ENCODE measurements around the gene MYL12A.

MYL12A gene

GRCh38 chr18:3250237-3251107 is 2.9 kb downstream of the MYL12A start:
- H2AFZ ChIP-seq (ENCODE audit: low read depth), result no peak overlapping the region
- H3K4me2 ChIP-seq, result no peak overlapping the region; the same call in 1 of the 2 replicates
- no peaks in the 10 kb centered on the region; the same call in 1 of the 2 replicates for H3K36me3 ChIP-seq (ENCODE audit: insufficient read depth)
- 0 out of 2 replicates have a peak, but pooled peaks cover 5% of the 10 kb centered on the region for H4K20me1 ChIP-seq (ENCODE audit: insufficient read depth)
- H3K4me3 ChIP-seq (IDR thresholded peaks at IDR 0.05; ENCODE audit: insufficient read depth, low read depth, low read length), result no peak overlapping the region
- no peak overlapping the region for H3K27ac ChIP-seq
- TF ChIP-seq CTCF (conservative IDR thresholded peaks at IDR 0.05; ENCODE audit: low read depth, low read length), result no peak
- peaks cover 57% of the 10 kb centered on the region for H3K4me1 ChIP-seq (ENCODE audit: low read depth, poor library complexity, severe bottlenecking)
- peaks cover 42% of the 10 kb centered on the region for H3K79me2 ChIP-seq (ENCODE audit: insufficient read depth, low read depth)
- H3K9ac ChIP-seq, result no peak overlapping the region
- H3K27me3 ChIP-seq (ENCODE audit: insufficient read depth, low read depth), result no peaks in the 10 kb centered on the region

GRCh38 chr18:3251249-3251962 is 3.8 kb downstream of the MYL12A start:
- Histone ChIP-seq H3K27me3 (ENCODE audit: insufficient read depth, low read depth) (no peaks in the 10 kb centered on the region), H3K4me1 (ENCODE audit: low read depth, poor library complexity, severe bottlenecking) (peaks cover 62% of the 10 kb centered on the region), H3K9ac (no peak overlapping the region), H3K4me3 (IDR thresholded peaks at IDR 0.05; ENCODE audit: insufficient read depth, low read depth, low read length) (no peak overlapping the region), H3K4me2 (no peak overlapping the region), H3K79me2 (ENCODE audit: insufficient read depth, low read depth) (peaks cover 42% of the 10 kb centered on the region), H3K27ac (no peak overlapping the region), H3K36me3 (ENCODE audit: insufficient read depth) (no peaks in the 10 kb centered on the region; the same call in 1 of the 2 replicates), H4K20me1 (ENCODE audit: insufficient read depth) (0 out of 2 replicates have a peak, but pooled peaks cover 5% of the 10 kb centered on the region), H2AFZ (ENCODE audit: low read depth) (no peak overlapping the region)
- no peak for TF ChIP-seq CTCF (conservative IDR thresholded peaks at IDR 0.05; ENCODE audit: low read depth, low read length)

GRCh38 chr18:3251963-3252277 is 4.3 kb downstream of the MYL12A start:
- Histone ChIP-seq H3K4me1 (ENCODE audit: low read depth, poor library complexity, severe bottlenecking) (peaks cover 62% of the 10 kb centered on the region), H3K9ac (no peak overlapping the region), H3K4me3 (IDR thresholded peaks at IDR 0.05; ENCODE audit: insufficient read depth, low read depth, low read length) (no peak overlapping the region), H3K79me2 (ENCODE audit: insufficient read depth, low read depth) (peaks cover 42% of the 10 kb centered on the region), H4K20me1 (ENCODE audit: insufficient read depth) (0 out of 2 replicates have a peak, but pooled peaks cover 5% of the 10 kb centered on the region), H2AFZ (ENCODE audit: low read depth) (no peak overlapping the region), H3K27ac (no peak overlapping the region), H3K4me2 (no peak overlapping the region), H3K27me3 (ENCODE audit: insufficient read depth, low read depth) (no peaks in the 10 kb centered on the region), H3K36me3 (ENCODE audit: insufficient read depth) (no peaks in the 10 kb centered on the region; the same call in 1 of the 2 replicates)
- no peak for TF ChIP-seq CTCF (conservative IDR thresholded peaks at IDR 0.05; ENCODE audit: low read depth, low read length)

GRCh38 chr18:3252843-3253242 is 5.2 kb downstream of the MYL12A start:
- peaks cover 71% of the 10 kb centered on the region for H3K4me1 ChIP-seq (ENCODE audit: low read depth, poor library complexity, severe bottlenecking)

More at GRCh38 chr18:3252843-3253242, 5.2 kb downstream of the MYL12A start:
- no peak for TF ChIP-seq CTCF (conservative IDR thresholded peaks at IDR 0.05; ENCODE audit: low read depth, low read length)
- 0 out of 2 replicates have a peak, but pooled peaks cover 5% of the 10 kb centered on the region for H4K20me1 ChIP-seq (ENCODE audit: insufficient read depth)
- no peak overlapping the region for H3K4me3 ChIP-seq (IDR thresholded peaks at IDR 0.05; ENCODE audit: insufficient read depth, low read depth, low read length)
- H3K79me2 ChIP-seq (ENCODE audit: insufficient read depth, low read depth), result peaks cover 42% of the 10 kb centered on the region
- no peaks in the 10 kb centered on the region; the same call in 1 of the 2 replicates for H3K36me3 ChIP-seq (ENCODE audit: insufficient read depth)
- no peak overlapping the region for H2AFZ ChIP-seq (ENCODE audit: low read depth)
- H3K27me3 ChIP-seq (ENCODE audit: insufficient read depth, low read depth), result no peaks in the 10 kb centered on the region
- no peak overlapping the region for H3K4me2 ChIP-seq
- H3K27ac ChIP-seq, result no peak overlapping the region
- H3K9ac ChIP-seq, result no peak overlapping the region
